NCI-H1048 (cell line): Measurements from ENCODE around the gene AVPR2.

Experiments
- DNase-seq: peaks from one replicate; lab custom pipeline; 2025; lab: John Stamatoyannopoulos, UW

AVPR2 gene

DNA sequence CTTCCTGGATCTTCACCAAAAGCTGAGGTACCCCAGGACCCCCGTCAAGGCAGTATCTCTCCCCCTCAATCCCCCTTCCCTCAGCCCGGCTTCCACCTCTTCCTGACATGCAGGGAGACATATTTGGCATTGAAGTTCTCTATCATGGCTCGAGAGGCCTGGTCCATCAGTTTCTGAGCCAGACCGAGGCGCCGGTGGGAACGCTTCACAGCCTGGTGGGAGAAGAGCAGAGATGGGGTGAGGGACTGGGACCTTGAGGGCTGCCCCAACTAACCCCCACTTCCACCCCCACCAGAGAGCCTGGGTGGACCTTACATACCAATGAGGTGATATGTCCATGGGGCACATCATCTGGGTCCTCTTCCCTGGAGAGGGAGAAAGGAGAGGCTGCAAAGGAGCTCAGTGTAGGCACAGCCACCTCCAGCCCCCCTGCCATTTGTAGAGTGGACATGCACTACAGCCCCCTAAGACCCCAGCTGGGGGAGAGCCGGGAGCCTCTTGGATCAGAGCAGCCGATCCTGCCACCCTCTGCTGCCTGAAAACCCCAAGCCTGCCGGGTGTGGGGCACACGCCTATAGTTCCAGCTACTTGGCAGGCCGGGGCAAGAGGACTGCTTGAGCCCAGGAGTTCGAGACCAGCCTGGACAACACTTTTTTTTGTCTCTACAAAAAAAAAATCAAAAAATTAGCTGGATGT lies 27.9 kb downstream of the AVPR2 start:
- no peak for DNase-seq

DNA sequence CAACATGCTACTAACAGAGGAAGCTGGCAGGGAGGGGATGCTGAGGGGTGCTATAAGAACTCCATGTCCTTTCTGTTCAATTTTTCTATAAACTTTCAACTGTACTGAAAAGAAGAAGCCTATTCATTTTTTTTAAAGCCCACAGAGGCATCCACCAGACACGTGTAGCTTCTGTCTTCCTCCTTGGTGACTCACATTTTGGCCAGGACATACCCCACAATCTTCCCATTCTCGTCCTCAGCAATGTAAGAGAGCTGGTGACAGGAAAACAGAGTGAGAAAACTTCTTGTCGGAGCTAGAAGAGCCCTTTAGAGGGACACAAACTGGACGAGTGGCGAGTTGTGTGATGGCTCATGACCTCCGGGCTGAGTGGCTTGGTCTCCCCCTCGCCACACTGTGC lies 29.3 kb downstream of the AVPR2 start:
- DNase-seq = no peak

DNA sequence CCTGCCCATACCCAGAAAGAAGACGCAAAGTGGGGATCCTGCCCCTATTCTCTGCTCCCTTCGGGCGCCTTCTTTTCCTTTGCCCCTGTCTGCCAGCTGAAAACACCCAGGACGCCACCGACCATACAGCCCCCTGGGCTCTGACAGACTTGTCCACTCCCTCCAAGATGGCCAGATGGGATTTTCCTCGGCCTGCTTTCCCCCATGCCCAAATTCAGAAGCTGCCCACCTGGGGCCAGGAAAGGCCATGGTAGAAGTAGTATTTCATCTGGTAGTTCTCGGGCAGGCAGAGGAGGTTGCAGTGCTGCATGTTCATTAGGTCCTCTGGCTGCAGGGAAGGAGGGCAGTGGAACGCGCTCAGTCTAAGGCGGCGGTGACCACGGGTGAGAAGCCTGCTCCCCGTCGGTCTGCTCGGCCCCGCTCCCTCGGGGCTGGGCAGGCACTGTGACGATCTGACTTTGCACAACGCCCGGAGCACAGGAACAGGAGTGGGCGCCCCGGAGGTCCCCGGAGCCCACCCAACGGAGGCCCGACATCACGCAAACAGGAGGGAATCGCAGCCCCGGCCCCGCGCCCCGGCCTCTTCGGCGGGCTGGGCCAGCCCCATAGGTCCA lies 29.8 kb downstream of the AVPR2 start:
- DNase-seq = no peak

DNA sequence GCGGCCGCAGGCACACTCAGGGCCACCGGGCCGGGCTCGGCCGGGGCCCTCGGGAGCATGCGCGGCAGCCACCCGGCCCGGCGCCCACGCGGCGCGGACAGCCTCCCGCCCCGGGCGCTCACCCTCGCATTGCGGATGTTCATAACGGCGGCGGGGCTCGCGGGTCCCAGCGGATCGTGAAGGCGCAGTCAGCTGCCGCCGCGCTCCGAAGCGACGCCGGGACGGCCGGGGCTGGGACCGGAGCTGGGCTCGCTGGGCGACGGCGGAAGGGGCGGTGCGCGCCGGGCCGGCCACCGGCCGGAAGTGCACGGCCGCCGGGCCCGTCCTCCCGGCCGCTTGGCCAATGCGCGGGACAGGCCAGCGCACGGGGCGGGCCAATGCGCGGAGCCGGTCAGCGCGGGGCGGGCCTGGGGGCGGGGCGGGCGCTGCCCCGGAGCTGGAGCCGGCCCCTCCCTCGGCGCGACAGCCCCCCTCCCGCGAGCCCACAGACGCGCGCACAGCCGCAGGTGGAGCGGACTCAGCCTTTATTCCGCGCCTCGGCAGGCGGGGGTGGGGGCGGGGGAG lies 30.4 kb downstream of the AVPR2 start, which contains the start of gene NAA10:
Gene NAA10 (minus strand): TSS at position 276 of the 564 bp plus-strand sequence. CDS start 133 bp downstream, at position 143.
- peak; percentile 19 for DNase-seq

DNA sequence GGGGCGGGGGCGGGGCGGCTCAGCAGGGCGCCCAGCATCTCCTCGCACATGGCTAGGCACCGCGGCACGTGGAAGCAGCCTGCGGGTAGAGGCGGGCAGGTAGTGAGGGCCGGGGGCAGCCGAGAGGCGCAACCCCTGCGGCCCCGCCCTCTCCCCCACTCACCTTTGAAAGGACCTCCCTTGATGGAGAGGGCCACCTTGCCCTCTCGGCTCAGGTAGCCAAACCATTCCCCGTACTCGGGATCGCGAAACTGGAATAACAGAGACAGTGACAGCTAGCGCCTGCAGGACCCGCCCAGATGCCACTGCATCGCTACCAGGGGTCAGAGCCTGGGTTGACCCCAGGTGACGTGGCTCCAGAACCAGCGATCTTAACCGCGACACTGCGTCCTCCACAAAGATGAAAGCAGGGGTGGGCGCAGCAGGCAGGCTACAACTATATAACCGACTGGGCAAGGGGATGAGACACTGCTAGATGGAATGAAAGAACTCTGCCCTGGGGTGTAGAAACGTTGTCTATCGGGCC lies 30.9 kb downstream of the AVPR2 start:
- DNase-seq = no peak

DNA sequence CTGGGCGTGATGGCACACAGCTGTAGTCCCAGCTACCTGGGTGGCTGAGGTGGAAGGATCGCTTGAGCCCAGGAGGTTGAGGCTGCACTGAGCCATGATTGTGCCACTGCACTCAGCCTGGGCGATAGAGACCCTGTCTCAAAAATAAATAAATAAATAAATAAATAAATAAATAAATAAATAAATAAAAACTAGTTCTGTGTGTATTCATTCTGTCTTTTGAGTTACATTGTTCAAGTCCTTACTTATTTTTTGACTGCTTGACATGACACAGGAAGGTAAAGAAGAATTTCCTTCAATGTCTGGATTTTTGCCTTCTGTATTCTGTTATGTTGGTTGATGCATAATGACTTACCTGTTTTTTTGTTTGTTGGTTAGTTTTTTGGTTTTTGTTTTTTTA lies 32.6 kb downstream of the AVPR2 start:
- DNase-seq = no peak

DNA sequence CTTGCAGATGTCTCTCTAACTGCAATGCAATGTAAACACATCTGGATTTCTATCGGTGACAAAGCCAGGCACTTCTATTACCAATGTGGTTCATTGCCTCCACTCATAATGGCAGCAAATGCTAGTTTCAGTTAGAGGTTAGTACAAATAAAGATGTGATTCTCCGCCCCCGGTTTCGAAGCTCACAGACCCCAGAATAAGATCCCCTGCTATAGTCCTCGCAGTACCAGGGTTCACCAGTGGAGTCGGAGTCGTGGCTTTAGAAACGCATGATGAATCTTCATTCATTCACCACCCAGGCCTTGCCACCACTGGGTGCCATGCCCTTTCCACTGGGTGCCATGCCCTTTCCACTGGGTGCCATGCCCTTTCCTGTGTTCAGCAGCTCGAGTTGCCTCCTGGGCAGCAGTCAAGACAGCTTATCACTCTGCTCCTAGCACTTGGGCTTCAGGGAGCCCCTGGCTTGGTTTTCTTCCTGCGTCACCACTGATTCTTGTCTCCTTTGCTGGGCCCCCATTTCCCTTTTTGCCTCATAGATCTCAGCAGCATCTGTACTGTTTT lies 33.8 kb downstream of the AVPR2 start:
- DNase-seq = no peak

DNA sequence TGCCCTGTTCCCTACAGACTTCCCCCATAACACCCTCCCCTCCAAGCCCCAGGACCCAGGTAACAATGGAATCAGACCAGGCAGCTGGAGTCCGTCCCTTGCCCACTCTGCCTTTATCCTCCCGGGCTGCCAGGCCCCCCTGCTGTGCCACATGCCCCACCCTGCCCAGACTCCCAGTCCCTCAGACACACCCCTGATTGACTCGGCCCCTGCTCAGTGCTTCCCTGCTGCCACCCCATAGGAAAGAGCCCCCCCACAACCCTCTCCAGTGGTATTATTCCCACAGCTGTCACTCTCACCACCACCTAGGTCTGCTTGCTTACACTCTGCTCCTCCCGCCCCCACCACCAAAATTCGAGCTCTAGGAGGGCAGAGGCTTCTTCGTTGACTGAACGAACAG lies 35.1 kb downstream of the AVPR2 start:
- DNase-seq = no peak

DNA sequence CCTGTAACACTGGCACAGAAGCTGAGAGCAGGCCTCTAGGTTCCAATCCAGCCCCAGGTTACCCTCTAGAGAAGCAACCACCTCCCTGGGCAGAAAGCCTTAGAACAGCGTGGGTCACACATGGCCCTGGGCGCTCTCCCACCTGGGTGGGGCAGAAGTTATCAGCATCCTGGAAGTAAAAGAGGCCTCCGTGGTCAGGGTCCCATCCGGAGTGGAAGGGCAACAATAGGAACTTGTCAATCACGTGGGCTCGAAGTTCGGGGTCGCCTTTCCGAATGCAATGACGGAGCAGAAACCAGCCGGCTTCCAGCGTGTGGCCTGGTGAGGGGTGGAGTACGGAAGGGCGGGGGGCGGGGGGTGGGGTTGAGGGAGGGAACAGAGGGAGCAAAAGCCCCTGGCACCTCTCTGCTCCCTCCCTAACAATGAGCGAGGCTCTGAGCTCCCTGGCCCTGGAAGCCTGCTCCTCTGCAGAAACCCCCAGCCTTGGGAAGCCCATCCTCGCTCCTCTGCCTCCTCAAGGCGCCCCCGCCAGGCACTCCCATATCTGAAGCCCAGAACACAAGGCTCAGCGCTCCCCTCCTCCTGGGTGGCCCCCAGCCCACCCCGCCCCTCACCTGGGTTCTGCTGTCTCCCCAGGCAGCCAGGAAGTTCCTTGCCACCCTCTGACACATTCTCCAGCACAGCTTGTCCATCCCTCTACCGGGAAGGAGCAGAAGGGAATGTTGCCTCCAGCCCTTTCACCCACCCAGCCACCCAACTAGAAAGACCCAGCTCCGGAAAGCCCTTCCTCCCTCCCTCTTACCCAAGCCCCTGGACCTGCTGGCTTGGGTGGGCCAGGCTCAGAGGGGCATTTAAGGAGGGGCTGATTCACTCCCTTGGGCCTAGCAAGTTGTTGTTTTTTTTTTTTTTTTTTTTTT lies 37.1 kb downstream of the AVPR2 start:
- no peak for DNase-seq

DNA sequence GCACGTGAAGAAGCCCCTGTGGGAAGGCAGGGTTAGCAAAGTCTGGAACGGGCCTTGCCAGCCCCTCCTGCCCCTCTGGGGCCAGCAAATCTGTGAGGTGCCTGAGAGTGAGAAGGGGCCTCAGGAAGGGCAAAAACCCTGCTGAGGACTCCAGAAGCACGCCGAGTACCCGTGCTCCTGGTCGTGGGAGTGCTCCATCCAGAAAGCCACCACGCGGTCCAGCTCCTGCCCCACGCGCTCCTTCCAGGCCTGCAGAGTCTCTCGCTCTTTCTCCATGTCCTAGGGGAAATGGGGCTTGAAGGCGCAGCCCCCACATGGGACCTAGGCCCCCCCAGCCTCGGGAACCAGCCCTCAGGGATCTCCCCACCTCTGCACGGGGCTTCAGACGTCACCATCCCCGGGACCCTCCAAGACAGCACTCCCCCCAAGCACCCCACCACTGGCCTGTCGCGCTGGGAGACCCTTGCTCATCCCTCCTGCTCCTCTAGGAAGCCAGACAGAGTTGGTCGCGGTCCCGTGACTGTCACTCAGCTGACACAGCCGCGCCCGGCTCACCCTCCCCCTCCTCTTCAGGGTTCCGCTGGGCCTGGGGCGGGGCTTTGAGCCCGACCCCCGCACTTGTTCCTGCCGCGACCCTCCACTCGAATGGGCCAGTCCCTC lies 39.8 kb downstream of the AVPR2 start, which contains the start of gene RENBP:
Gene RENBP (minus strand): TSS at position 504 of the 660 bp plus-strand sequence. CDS start 33 bp downstream, at position 471.
- DNase-seq = no peak

DNA sequence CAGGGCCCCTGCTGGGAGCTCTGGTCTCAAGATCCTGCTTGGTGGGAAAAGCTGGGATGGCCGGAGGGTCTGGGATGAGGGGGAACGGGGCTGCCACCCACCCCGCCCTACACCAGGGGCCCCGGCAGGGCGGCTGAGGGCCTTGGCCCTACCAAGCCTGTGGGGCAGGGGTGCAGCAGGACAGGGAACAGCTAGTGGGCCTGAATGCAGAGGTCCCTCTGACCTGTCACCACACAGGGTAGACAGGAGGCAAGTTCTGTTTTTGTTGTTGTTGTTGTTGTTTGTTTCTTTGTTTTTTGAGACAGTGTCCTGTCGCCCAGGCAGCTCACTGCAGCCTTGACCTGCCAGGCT lies 40.3 kb downstream of the AVPR2 start:
- no peak for DNase-seq

DNA sequence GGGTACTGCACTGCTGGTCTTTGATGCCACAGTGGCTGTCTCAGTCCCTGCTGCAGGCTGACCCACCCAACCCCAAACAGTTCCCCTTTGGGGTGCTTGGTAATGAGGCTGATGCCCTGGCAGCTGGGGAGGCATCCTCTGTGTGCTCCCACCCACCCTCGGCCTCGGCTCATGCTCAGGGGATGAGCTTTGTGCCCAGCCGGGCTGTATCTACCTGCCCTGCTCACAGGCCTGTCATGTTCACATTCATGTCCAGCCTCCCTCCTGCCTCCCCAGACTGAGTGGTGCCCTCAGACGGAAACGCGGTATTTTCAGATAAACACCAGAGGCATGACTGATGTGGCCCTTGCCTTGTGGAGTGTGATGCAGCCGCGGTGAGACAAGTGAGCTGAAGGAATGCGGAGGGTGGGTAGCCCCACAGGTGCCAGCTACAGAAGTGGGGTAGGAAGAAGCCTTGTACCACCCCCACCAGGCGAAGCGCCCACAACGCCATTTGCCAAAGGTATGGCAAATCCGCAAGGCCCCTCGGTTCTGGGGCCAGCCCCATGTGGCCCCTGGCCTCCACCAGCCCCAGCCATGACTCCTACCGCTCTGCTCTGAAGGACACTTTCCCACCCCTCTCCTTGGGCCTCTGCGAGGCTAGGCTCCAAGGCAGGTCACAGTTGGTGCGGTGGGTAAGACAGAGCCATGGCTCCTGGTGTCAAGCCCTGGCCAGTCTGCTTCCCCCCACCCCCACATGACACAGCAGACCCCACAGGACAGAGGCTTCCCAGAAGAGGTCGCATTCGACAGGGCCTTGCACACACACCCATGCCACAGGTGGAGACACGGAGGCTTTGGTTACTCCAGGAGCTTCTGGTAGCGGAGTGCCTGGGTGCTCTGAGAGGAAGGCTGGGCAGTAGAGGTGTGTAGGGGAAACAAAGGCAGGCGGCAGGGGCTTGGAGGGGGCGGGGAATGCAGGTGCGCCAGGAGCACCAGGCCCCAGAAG lies 41.8 kb downstream of the AVPR2 start:
- DNase-seq = no peak

DNA sequence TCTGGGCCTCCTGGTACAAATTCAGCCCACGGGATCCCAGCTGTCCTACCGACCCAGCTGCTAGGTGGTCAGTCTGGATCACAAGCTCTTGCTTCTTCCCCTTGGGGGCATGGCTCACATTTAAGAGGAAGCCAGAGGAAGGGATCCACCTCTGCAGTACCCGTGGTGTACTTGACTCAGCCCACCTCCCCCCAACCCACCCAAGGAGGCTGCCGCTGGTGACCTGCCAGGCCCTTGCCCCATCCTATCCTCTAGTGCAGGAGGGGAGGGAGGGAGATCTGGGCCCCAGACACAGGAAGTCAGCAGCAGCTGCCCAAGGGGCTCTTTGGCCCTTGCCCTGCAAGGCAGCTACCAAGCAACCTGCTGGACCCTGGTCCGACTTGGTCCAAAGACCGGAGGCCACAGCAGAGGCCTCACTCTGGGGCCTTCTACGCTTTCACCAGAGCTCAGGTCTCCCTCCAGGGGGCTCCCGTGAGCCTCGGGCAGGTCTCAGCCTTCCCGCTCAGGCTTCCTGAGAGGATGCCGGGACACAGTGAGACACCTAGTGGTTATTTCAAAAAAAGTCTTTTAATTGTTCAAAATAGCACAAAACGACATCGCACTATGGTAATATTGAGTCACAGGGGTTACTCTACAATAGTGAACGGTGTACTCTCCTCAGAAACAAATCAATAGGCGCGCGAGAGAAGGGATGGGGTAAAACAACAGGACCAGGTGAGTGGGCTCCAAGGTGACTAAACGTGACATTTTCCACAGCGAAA lies 42.7 kb downstream of the AVPR2 start:
- DNase-seq = peak; percentile 63

DNA sequence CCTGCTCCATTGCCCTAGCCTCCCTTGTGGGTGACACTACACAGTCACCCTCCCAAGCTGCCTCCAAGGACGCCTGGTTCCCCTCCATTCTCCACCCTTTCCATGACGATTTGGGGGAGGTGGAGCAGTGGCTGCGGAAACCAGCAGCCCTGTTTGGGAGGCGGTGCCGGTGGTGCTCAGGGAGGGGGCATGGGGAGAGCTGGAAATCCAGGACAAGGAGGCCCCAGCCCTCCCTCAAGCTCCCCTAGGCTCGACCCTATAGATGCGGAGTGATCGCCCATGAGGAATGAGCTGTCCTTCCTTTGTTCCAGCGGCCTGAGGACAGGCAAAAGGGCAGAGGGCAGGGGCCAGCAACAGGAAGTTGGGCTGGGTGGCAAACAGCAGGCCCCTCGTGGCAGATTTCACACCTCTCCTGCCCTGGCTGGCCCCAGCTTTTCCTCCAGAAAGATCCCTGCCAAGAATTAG lies 43.6 kb downstream of the AVPR2 start:
- no peak for DNase-seq

DNA sequence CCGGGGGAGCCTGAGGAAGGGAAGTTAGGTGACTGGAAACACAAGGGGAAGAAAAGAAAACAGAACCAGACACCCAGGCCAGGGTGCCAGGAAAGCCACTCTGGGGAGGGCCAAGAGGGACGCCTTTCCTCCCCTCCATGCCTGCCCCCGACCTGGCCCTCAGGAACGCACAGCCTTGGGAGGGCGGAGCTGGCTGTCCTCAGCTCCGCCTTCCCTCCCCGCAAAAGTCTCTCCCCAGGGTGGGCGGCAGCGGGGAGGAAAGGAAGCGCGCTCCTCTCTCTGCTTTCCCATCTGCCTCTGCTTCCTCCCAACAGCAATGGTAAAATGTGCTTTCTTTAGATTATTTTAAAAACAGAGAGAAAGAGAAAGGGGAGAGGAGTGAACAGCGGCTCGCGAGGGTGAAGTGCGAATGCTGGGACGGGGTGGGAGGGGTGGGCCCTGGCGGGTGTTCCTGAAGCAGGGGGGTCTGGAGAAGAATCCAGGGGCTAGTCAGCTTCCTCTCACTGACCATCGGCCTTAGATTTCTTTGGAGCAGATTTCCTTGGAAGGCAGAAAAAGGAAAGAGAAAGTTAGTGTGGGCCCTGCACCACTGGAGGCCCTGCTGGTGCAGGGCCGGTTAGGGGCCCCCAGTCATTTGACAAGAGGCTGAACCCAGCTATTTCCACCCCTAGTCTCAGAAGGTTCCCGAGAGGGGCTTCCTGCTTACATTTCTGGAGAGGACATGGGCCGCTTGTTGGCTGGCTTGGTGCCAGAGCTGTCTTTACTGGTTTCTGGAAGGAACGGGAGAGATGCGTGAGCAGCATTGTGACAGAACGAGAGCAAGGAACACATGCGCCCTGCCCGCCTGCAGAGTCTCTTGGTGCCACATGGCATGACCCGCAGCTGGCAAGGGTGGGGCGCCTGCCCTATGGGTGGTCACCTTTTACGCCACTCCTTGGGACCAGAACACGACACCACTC lies 44.7 kb downstream of the AVPR2 start:
- DNase-seq = no peak

DNA sequence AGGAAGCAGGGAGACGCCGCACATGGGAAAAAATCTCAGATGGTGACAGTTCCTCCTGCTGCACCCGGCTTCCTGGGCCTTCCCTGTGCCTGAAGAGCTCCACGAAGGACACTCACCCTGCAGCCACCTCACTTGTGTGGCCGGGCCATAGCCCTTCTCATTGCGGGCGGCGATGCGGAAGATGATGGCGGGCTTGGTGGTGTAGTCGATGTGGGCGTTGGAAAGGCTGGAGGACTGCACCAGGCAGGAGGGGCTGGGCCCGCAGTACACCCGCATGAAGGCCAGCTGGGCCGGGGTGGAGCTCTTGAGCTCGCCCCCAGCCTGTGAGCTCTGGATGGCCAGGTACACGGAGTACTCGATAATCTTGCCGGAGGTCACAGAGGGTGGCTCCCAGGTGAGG lies 45.7 kb downstream of the AVPR2 start:
- DNase-seq = no peak

DNA sequence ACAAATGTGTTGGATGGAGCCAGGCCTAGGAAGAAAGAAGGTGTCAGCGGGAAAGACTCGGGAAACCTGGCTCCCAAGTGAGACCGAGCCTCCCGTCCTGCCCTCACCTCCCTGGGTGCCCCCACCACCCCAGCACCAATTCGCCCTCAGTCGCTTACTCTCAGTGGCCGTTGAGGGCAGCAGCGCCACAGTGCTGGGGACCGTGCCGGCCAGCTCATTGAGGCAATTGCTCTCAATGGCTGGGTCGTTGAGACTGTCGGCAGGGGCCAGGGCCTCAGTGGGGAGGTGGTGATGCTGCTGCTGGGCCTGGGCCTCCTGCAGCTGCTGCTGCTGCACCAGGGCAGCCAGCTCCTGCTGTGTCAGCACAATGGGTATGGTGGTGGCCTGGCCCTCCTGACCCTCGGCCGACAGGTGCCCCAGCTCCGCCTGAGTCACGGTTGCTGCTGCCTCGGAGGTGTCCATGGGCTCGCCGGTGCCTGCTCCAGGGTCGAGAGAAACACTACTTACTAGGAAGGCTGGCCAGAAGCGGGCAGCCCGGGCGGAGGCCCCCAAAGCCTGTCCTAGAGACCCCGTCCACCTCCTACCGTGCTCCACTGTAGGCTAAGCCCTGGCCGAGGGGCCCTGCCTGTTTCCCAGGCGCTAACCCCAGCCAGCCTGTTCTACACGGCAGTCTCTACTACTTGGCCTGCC lies 47.4 kb downstream of the AVPR2 start:
- DNase-seq = no peak
